ENCODE data around the gene ACOT7. TPM values are rescaled to one million over a fixed set of nuclear protein-coding genes. Genes with fewer than 3 reads are reported as not detected.

The ACOT7 gene
- total RNA-seq, 2 experiments from 2014 or later, result 23.4 to 53.6 TPM

DNA sequence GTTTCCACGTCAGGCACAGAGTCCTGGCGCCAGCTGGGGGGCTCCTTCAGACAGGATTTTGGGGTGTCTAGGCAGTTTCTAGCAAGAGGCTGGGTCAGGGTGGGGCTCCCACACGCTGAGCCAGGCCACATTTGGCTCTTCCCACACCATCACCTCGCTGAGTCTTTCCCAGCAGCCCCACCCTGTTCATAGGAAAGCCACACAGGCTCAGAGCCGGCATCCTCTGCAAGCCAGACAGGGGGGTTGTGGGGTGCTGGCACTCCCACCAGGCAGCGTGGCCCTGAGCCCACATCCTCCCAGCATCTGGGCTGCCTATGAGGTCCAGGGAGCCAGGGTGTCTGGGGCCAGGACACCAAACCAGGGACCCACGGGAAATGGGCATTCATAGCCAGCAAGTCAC lies 129.9 kb downstream of the ACOT7 start:
- H3K9me2 ChIP-seq (ENCODE audit: insufficient read depth, low read length), result no peaks in the 10 kb centered on the region
- POLR2A ChIA-PET, result no interaction called here

DNA sequence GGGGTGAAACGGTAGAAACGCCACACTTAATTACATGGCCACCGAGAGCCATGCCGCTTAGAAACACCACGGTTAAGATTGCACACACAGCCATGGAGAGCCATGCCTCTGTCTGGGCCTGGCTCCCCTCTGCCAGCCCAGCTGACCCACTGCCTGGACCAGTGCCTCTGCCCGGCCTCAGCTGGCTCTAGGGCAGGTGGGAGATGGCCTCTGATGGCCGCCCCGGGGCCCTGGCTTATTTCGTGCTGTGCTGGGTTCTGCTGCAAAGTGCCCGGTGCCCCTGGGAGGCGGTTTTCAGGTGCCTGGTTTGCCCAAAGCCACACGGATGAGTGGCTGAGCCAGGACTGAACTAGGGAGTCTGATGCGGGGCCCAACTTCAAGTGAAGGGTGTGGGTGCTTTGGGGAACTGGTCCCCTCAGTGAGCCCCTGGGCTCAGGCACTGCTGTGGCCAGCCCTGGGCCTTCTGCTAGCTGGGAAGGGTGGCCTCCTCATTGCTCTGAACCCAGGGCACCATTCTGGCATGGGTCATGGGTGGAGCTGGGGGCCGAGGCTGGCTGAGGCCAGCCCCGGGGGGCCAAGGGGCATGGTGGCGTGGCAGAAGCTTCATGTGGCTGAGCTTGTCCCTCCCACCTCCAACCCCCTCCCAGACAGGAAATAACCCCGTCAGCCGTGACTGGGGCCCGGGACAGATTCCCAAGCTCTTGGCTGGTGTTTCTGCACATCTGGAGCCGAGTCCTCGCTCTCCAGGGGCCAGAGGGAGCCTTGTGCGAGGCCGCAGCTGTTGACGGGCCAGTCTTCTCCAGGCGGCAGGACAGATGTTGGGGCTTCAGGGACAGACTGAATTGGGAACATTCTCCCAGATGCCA lies 130.8 kb downstream of the ACOT7 start:
- Histone ChIP-seq H3K27ac (ENCODE audit: low read depth, low read length, poor library complexity, severe bottlenecking) (no peak overlapping the region), H3K36me3 (ENCODE audit: insufficient read depth, low read length) (no peaks in the 10 kb centered on the region), H3K79me2 (ENCODE audit: insufficient read depth, low read depth, low read length) (no peaks in the 10 kb centered on the region), H3K4me2 (ENCODE audit: low read length) (no peak overlapping the region), H3K4me3 (ENCODE audit: low read depth, low read length, poor library complexity, severe bottlenecking) (no peak overlapping the region), H2AFZ (ENCODE audit: low read length) (no peak overlapping the region), H3K9me2 (ENCODE audit: insufficient read depth, low read length) (no peaks in the 10 kb centered on the region), H3K4me1 (ENCODE audit: insufficient read depth, low read length, poor library complexity, severe bottlenecking) (peaks cover 4% of the 10 kb centered on the region), H4K20me1 (ENCODE audit: insufficient read depth, low read length) (no peaks in the 10 kb centered on the region), H3K9me3 (ENCODE audit: low read length) (no peaks in the 10 kb centered on the region)
- POLR2A ChIA-PET, result no interaction called here
- no TSS peak for BruUV-seq (replicated peaks)
- TF ChIP-seq EZH2phosphoT487 (IDR thresholded peaks at IDR 0.05; ENCODE audit: borderline replicate concordance, low read depth, low read length), result no peak
- TF ChIP-seq, protein P1, sequence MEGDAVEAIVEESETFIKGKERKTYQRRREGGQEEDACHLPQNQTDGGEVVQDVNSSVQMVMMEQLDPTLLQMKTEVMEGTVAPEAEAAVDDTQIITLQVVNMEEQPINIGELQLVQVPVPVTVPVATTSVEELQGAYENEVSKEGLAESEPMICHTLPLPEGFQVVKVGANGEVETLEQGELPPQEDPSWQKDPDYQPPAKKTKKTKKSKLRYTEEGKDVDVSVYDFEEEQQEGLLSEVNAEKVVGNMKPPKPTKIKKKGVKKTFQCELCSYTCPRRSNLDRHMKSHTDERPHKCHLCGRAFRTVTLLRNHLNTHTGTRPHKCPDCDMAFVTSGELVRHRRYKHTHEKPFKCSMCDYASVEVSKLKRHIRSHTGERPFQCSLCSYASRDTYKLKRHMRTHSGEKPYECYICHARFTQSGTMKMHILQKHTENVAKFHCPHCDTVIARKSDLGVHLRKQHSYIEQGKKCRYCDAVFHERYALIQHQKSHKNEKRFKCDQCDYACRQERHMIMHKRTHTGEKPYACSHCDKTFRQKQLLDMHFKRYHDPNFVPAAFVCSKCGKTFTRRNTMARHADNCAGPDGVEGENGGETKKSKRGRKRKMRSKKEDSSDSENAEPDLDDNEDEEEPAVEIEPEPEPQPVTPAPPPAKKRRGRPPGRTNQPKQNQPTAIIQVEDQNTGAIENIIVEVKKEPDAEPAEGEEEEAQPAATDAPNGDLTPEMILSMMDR (conservative IDR thresholded peaks at IDR 0.05; ENCODE audit: low read length), result no peak
- CTCF ChIA-PET (ENCODE audit: unreplicated experiment), result no interaction called here
- DNase-seq (ENCODE audit: low spot score), result no peak
- intact Hi-C loops (cut with micrococcal nuclease; ENCODE audit: unreplicated experiment), result no loop called here

More for the DNA sequence above, 129.9 kb downstream of the ACOT7 start:
- H3K4me3 ChIP-seq (ENCODE audit: low read depth, low read length, poor library complexity, severe bottlenecking), result no peak overlapping the region
- DNase-seq (ENCODE audit: low spot score), result no peak
- no peaks in the 10 kb centered on the region for H3K9me3 ChIP-seq (ENCODE audit: low read length)
- intact Hi-C loops (cut with micrococcal nuclease; ENCODE audit: unreplicated experiment), result no loop called here
- H4K20me1 ChIP-seq (ENCODE audit: insufficient read depth, low read length), result no peaks in the 10 kb centered on the region
- H3K36me3 ChIP-seq (ENCODE audit: insufficient read depth, low read length), result no peaks in the 10 kb centered on the region
- no peak overlapping the region for H3K4me2 ChIP-seq (ENCODE audit: low read length)
- no peak for TF ChIP-seq EZH2phosphoT487 (IDR thresholded peaks at IDR 0.05; ENCODE audit: borderline replicate concordance, low read depth, low read length)
- TF ChIP-seq, protein P1 (conservative IDR thresholded peaks at IDR 0.05; ENCODE audit: low read length), result no peak
- no peak overlapping the region for H3K27ac ChIP-seq (ENCODE audit: low read depth, low read length, poor library complexity, severe bottlenecking)
- no peak overlapping the region for H2AFZ ChIP-seq (ENCODE audit: low read length)
- CTCF ChIA-PET (ENCODE audit: unreplicated experiment), result no interaction called here
- no peaks in the 10 kb centered on the region for H3K79me2 ChIP-seq (ENCODE audit: insufficient read depth, low read depth, low read length)
- H3K4me1 ChIP-seq (ENCODE audit: insufficient read depth, low read length, poor library complexity, severe bottlenecking), result peaks cover 4% of the 10 kb centered on the region
- BruUV-seq (replicated peaks), result no TSS peak

DNA sequence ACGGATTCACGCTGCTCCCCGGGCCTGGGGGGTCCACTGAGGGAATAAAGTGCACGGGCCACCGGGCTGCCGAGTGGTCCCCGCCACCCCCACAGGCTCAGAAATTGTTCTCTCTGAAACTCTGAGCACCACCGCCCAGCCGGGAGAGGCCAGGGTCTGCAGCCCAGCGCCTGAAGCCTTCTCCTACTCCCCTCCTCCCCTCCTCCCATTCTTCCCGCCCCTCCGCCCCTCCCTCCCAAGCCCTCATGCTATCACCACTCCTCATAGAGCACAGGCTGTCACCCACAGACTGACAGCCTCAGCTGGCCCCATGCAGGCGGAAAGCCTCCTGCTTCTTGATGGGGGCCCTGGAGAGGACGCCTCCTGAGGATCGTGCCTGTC lies 132.0 kb downstream of the ACOT7 start:
- POLR2A ChIA-PET, result no interaction called here
- H3K4me2 ChIP-seq (ENCODE audit: low read length), result no peak overlapping the region
- no TSS peak for BruUV-seq (replicated peaks)
- intact Hi-C loops (cut with micrococcal nuclease; ENCODE audit: unreplicated experiment), result no loop called here
- H3K9me3 ChIP-seq (ENCODE audit: low read length), result no peaks in the 10 kb centered on the region
- H3K27ac ChIP-seq (ENCODE audit: low read depth, low read length, poor library complexity, severe bottlenecking), result no peak overlapping the region
- no peaks in the 10 kb centered on the region for H3K9me2 ChIP-seq (ENCODE audit: insufficient read depth, low read length)
- H4K20me1 ChIP-seq (ENCODE audit: insufficient read depth, low read length), result no peaks in the 10 kb centered on the region
- peaks cover 4% of the 10 kb centered on the region for H3K4me1 ChIP-seq (ENCODE audit: insufficient read depth, low read length, poor library complexity, severe bottlenecking)
- H3K36me3 ChIP-seq (ENCODE audit: insufficient read depth, low read length), result no peaks in the 10 kb centered on the region
- H2AFZ ChIP-seq (ENCODE audit: low read length), result no peak overlapping the region
- H3K4me3 ChIP-seq (ENCODE audit: low read depth, low read length, poor library complexity, severe bottlenecking), result no peak overlapping the region
- CTCF ChIA-PET (ENCODE audit: unreplicated experiment), result interaction anchor here (0.6 kb wide), 1 partner anchor 18 kb away, joined by 3 read pairs; no protein-coding TSS in a partner anchor
- DNase-seq (ENCODE audit: low spot score), result no peak
- no peaks in the 10 kb centered on the region for H3K79me2 ChIP-seq (ENCODE audit: insufficient read depth, low read depth, low read length)
- TF ChIP-seq EZH2phosphoT487 (IDR thresholded peaks at IDR 0.05; ENCODE audit: borderline replicate concordance, low read depth, low read length), result no peak
- TF ChIP-seq, protein P1 (conservative IDR thresholded peaks at IDR 0.05; ENCODE audit: low read length), result no peak

All from OCI-LY7 (cell line).